Measurements from ENCODE around the gene TTC16. TPM values are rescaled to one million over a fixed set of nuclear protein-coding genes. Genes with fewer than 3 reads are reported as not detected.

The TTC16 gene
- total RNA-seq, 4 donors from 2014 or later: not detected

DNA sequence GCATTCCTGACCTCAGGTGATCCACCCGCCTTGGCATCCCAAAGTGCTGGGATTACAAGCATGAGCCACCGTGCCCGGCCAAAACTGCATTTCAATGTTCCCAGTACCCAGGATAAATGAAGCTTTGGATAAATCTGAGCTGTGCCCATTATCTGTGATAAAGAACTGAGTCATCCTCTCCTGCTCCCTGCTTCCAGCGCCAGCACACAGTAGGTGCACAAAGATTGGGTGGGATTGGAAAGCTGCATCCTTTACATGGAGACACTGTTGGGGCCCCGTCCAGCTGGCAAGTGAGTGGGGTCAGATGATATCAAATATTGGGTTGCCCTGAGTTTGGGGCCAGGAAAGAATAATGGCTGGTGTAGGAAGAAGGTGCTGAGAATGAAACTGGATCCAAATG lies 45.2 kb downstream of the TTC16 start:
- TF ChIP-seq EP300 (IDR thresholded peaks at IDR 0.05): no peak
- no peak for TF ChIP-seq POLR2A (IDR thresholded peaks at IDR 0.05)
- TF ChIP-seq, protein P1, sequence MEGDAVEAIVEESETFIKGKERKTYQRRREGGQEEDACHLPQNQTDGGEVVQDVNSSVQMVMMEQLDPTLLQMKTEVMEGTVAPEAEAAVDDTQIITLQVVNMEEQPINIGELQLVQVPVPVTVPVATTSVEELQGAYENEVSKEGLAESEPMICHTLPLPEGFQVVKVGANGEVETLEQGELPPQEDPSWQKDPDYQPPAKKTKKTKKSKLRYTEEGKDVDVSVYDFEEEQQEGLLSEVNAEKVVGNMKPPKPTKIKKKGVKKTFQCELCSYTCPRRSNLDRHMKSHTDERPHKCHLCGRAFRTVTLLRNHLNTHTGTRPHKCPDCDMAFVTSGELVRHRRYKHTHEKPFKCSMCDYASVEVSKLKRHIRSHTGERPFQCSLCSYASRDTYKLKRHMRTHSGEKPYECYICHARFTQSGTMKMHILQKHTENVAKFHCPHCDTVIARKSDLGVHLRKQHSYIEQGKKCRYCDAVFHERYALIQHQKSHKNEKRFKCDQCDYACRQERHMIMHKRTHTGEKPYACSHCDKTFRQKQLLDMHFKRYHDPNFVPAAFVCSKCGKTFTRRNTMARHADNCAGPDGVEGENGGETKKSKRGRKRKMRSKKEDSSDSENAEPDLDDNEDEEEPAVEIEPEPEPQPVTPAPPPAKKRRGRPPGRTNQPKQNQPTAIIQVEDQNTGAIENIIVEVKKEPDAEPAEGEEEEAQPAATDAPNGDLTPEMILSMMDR (IDR thresholded peaks at IDR 0.05): no peak
- TF ChIP-seq POLR2AphosphoS5 (IDR thresholded peaks at IDR 0.05): no peak
- 100% methylated on average over 1 of the region's 5 CpGs; no CpG with 5 or more reads in 1 of the 2 donors for WGBS, 2 donors (ENCODE audit: low coverage in 1 of 2)
- Histone ChIP-seq H3K9me3 (no peaks in the 10 kb centered on the region), H3K27ac (peak overlapping the region in 2 of 4 donors; percentile 61 to 69), H3K4me3 (peak overlapping the region in 1 of 2 donors; percentile 16), H3K36me3 (no peaks in the 10 kb centered on the region), H3K4me1 (peaks cover 0 to 24% (median 0%) of the 10 kb centered on the region in 3 donors), H3K27me3 (peaks cover 66% of the 10 kb centered on the region)
- ATAC-seq: no peak

DNA sequence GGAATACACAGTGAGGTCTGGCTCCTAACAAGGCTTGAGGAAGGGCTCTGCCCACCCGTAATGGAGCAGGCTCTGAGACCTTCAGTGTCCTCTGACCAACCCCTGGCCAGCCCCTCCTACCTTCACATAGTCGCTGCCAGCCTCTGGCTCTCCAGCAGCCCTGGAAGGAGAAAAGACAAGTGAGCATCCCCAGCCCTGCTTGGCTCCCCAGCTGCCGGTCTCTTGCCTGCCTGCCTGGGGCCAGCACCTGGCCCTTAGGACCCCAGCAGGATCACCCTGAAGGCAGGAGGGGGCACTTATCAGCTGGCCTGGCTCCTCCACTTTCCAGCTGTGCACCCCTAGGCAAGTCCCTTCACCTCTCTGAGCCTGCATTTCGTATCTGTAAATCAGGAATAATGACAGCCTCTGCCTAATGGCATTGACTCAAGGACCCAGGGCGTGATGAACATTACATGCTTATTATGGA lies 45.6 kb downstream of the TTC16 start:
- peak overlapping the region in 1 of 2 donors; percentile 16 for H3K4me3 ChIP-seq
- no peak for ATAC-seq
- no peaks in the 10 kb centered on the region for H3K36me3 ChIP-seq
- H3K4me1 ChIP-seq: peaks cover 0 to 29% (median 0%) of the 10 kb centered on the region in 3 donors
- TF ChIP-seq POLR2AphosphoS5 (IDR thresholded peaks at IDR 0.05) (no peak), EP300 (IDR thresholded peaks at IDR 0.05) (no peak), POLR2A (IDR thresholded peaks at IDR 0.05) (no peak)
- TF ChIP-seq, protein P1 (IDR thresholded peaks at IDR 0.05): no peak
- peaks cover 61% of the 10 kb centered on the region for H3K27me3 ChIP-seq
- peak overlapping the region in 3 of 4 donors; percentile 61 to 69 (median 68) for H3K27ac ChIP-seq
- WGBS, 2 donors (ENCODE audit: low coverage in 1 of 2): 38 to 55% methylated on average over 2 of the region's 5 CpGs
- H3K9me3 ChIP-seq: no peaks in the 10 kb centered on the region

DNA sequence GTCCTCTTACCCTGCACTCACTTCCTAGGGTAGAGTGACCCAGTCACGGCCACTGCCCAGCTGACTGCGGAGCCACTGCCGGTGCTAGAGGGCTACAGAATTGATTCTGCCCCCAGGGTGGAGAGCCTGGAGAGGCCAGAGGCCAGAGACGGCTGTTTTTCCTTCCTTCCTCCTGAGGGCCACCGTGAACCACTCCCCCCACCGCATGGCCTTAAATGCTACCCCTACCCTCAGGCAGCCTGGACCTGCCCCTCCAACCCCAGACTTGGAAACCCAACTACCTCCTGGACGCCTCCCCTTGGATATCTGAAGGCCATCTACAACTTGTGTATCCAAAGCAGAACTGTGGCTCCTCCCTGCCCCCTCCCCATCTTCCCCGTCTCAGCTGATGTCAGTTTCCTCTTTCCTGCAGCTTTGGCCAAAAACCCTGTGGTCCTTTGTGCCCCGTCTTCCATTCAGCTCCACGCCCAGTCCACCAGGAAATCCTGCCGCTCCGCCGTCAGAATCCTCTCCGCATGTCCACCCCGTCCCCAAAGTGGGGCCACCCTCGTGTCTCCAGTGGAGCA lies 46.3 kb downstream of the TTC16 start:
- no peak for TF ChIP-seq POLR2A (IDR thresholded peaks at IDR 0.05)
- peak; percentile 18 for TF ChIP-seq POLR2AphosphoS5 (IDR thresholded peaks at IDR 0.05)
- TF ChIP-seq, protein P1 (IDR thresholded peaks at IDR 0.05): no peak
- no peak for TF ChIP-seq EP300 (IDR thresholded peaks at IDR 0.05)

DNA sequence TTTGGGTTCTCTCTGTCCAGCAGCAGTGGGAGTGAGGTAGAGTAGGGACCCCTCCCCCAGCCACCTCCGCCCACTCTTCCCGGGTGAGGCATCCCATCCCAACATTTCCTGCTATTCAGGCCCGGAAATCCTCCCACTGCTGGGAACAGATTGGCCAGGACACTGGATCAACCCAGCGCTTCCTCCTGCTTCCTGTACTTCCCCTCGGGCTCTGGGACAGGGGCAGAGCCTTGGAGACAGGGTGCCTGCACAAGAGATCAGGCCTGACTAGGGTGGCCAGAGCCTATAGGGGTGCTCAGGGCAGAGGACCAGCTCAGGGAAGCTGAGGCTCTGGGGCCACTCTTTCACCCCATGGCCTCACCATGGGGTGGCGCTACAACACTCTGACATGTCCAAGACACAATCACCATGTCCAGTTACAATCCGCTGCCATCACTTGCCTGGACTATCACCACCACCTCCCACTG lies 48.1 kb downstream of the TTC16 start:
- peaks cover 0 to 49% (median 0%) of the 10 kb centered on the region in 3 donors for H3K4me1 ChIP-seq
- peaks cover 58% of the 10 kb centered on the region for H3K27me3 ChIP-seq
- no peak for TF ChIP-seq EP300 (IDR thresholded peaks at IDR 0.05)
- TF ChIP-seq POLR2A (IDR thresholded peaks at IDR 0.05): no peak
- TF ChIP-seq, protein P1 (IDR thresholded peaks at IDR 0.05): peak in 2 of 4 experiments; percentile 4 to 47
- peak; percentile 48 for TF ChIP-seq POLR2AphosphoS5 (IDR thresholded peaks at IDR 0.05)
- H3K36me3 ChIP-seq: no peaks in the 10 kb centered on the region
- peak; percentile 73 for ATAC-seq
- peak overlapping the region in 3 of 4 donors; percentile 61 to 74 (median 69) for H3K27ac ChIP-seq
- no peaks in the 10 kb centered on the region for H3K9me3 ChIP-seq
- WGBS, 2 donors (ENCODE audit: low coverage in 1 of 2): 50 to 52% methylated on average over 1 to 3 of the region's 7 CpGs
- no peak overlapping the region for H3K4me3 ChIP-seq

More for the DNA sequence above, 46.3 kb downstream of the TTC16 start:
- H3K4me3 ChIP-seq: peak overlapping the region in 1 of 2 donors; percentile 16
- peak; percentile 72 for ATAC-seq
- H3K9me3 ChIP-seq: no peaks in the 10 kb centered on the region
- H3K4me1 ChIP-seq: peaks cover 0 to 36% (median 0%) of the 10 kb centered on the region in 3 donors
- H3K27me3 ChIP-seq: peaks cover 59% of the 10 kb centered on the region
- WGBS, 2 donors (ENCODE audit: low coverage in 1 of 2): 26 to 30% methylated on average over 6 to 8 of the region's 16 CpGs
- H3K36me3 ChIP-seq: no peaks in the 10 kb centered on the region
- H3K27ac ChIP-seq: peak overlapping the region in 3 of 4 donors; percentile 61 to 74 (median 69)

DNA sequence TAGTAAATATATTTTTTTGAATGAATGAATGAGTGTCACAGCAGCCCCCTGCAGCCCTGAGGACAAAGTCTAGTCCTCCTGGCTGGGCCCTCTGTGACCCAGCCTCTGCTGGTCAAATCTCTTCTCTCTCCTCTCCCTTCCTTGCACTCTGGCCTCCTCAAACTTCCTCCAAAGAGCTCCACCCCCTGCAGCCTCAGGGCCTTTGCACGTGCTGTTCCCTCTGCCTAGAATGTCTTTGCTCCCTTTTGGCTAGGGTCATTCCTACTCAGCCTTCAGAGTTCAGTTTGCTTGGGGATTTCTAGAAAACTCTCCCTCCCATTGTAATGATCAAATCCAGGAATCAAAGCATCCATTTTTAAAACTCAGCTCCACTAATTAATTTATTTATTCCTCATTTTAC lies 49.5 kb downstream of the TTC16 start:
- Histone ChIP-seq H3K4me1 (peaks cover 0 to 56% (median 0%) of the 10 kb centered on the region in 3 donors), H3K4me3 (no peak overlapping the region), H3K27me3 (peaks cover 52% of the 10 kb centered on the region), H3K36me3 (no peaks in the 10 kb centered on the region), H3K9me3 (no peaks in the 10 kb centered on the region), H3K27ac (peak overlapping the region in 2 of 4 donors; percentile 68 to 69)
- TF ChIP-seq POLR2AphosphoS5 (IDR thresholded peaks at IDR 0.05): no peak
- ATAC-seq: no peak
- WGBS, 2 donors (ENCODE audit: low coverage in 1 of 2): 90 to 100% methylated on average over 1 of the region's 1 CpG

All from gastroesophageal sphincter (tissue), 4 donors.